IMR-90 (cell line): ENCODE data around the gene FLRT1.

Experiments
- BHLHE40 ChIP-seq: fragments of 150-350 bp; IDR thresholded peaks from 2 replicates; pipeline ENCODE4 v1.6.1; 2016; ENCODE audit warnings: mild to moderate bottlenecking, low read depth, low read length
- CHD1 ChIP-seq: IDR thresholded peaks from 2 replicates; pipeline ENCODE4 v1.6.1; 2012; ENCODE audit warnings: low read depth, low read length, improper control_type of control experiment
- CTCF ChIP-seq: conservative IDR thresholded peaks from 2 replicates; pipeline ENCODE4 v1.5.1; 2012; ENCODE audit warnings: mild to moderate bottlenecking, low read depth, low read length, improper control_type of control experiment
- MAFK ChIP-seq: IDR thresholded peaks from 2 replicates; pipeline ENCODE4 v1.6.1; 2012; ENCODE audit warnings: low read depth, low read length, improper control_type of control experiment
- MAZ ChIP-seq: IDR thresholded peaks from 2 replicates; pipeline ENCODE4 v1.6.1; 2012; ENCODE audit warnings: low read depth, mild to moderate bottlenecking, low read length, improper control_type of control experiment, moderate library complexity, borderline replicate concordance
- MXI1 ChIP-seq: IDR thresholded peaks from 2 replicates; pipeline ENCODE4 v1.6.1; 2012; ENCODE audit warnings: low read depth, mild to moderate bottlenecking, low read length, moderate library complexity, borderline replicate concordance
- NFE2L2 ChIP-seq: fragments of 150-350 bp; IDR thresholded peaks from 2 replicates; pipeline ENCODE4 v1.6.1; 2016; ENCODE audit warnings: low read depth, mild to moderate bottlenecking, low read length
- POLR2A ChIP-seq: IDR thresholded peaks from 2 replicates; pipeline ENCODE4 v1.6.1; 2012; ENCODE audit warnings: mild to moderate bottlenecking, low read depth, low read length
- RAD21 ChIP-seq: IDR thresholded peaks from 2 replicates; pipeline ENCODE4 v1.6.1; 2012; ENCODE audit warnings: low read length, improper control_type of control experiment
- RCOR1 ChIP-seq: IDR thresholded peaks from 2 replicates; pipeline ENCODE4 v1.6.1; 2012; ENCODE audit warnings: mild to moderate bottlenecking, low read length, improper control_type of control experiment; ENCODE audit not compliant: insufficient replicate concordance
- RFX5 ChIP-seq: IDR thresholded peaks from 2 replicates; pipeline ENCODE4 v1.8.0; 2012; ENCODE audit warnings: low read depth, mild to moderate bottlenecking, low read length, moderate library complexity
- SMC3 ChIP-seq: fragments of 150-350 bp; IDR thresholded peaks from 2 replicates; pipeline ENCODE4 v1.6.1; 2016; ENCODE audit warnings: low read depth, mild to moderate bottlenecking, antibody characterized with exemption, low read length, moderate library complexity
- USF2 ChIP-seq: fragments of 150-350 bp; IDR thresholded peaks from 2 replicates; pipeline ENCODE4 v1.6.1; 2017; ENCODE audit warnings: mild to moderate bottlenecking, antibody characterized with exemption, low read length, low read depth

GRCh38 chr11:64042301-64042700 lies 6.6 kb downstream of the FLRT1 start:
- TF ChIP-seq CHD1 (no peak), CTCF (no peak), MAZ (no peak), RFX5 (no peak), USF2 (no peak), POLR2A (no peak), RCOR1 (no peak), SMC3 (no peak), RAD21 (no peak), MAFK (no peak), MXI1 (no peak), BHLHE40 (no peak), NFE2L2 (no peak)
